Lower leg skin (tissue), 4 donors: ENCODE results near the gene SPRED3. TPM values are rescaled to one million over a fixed set of nuclear protein-coding genes. Genes with fewer than 3 reads are reported as not detected.

Experiments used
- DNase-seq, 2 donors: peaks; one replicate each; pipeline ENCODE4 v3.0.0-alpha.2; 2019; ENCODE audit warnings: low spot score in 2 of 2
- H3K4me3 ChIP-seq: fragments of 200-600 bp; sonication (generic); 2 replicates; pipeline ENCODE4 v1.5.1; 2017; ENCODE audit warnings: mild to moderate bottlenecking, low read depth; ENCODE audit not compliant: poor library complexity, severe bottlenecking
- CTCF ChIP-seq, 3 donors: fragments of 450-650 bp; IDR thresholded peaks; one replicate each; pipeline ENCODE4 v1.5.1; 2016; ENCODE audit warnings: antibody characterized with exemption in 3 of 3, mild to moderate bottlenecking in 3 of 3, moderate library complexity in 2 of 3
- POLR2A ChIP-seq, 2 donors: fragments of 450-650 bp; IDR thresholded peaks; one replicate each; pipeline ENCODE4 v1.6.1; 2016 to 2017; ENCODE audit warnings: antibody characterized with exemption in 2 of 2, mild to moderate bottlenecking in 1 of 2, moderate library complexity in 1 of 2
- WGBS, 2 donors: methylation state at CpG; one replicate each; pipeline ENCODE4 v1.1.5; 2018; 5-methylcytosine and 5-hydroxymethylcytosine counted together
- intact Hi-C: fragments of 100-400 bp; cut with DNase I; formaldehyde crosslinking; loops from one replicate; pipeline ENCODE4 v1.15.0; 2023; ENCODE audit warnings: low total_unique reads
- total RNA-seq, 4 donors: library from RNA; depleted of rRNA; stranded (reverse); fragments of >200 nt; gene quantifications; one replicate each; pipeline ENCODE4 v1.1.0, GENCODE V29; 2016

Gene SPRED3
- total RNA-seq, 4 donors from 2014 or later, result 0.34 to 1.9 (median 1.1) TPM

GRCh38 chr19:38352611-38353010 lies 35.9 kb upstream of the SPRED3 start:
- TF ChIP-seq POLR2A (IDR thresholded peaks at IDR 0.05) (no peak), CTCF (IDR thresholded peaks at IDR 0.05) (no peak)
- intact Hi-C loops, result no loop called here
- H3K4me3 ChIP-seq, result no peak overlapping the region
- WGBS, 2 donors, result 58 to 68% methylated on average over 8 of the region's 8 CpGs
- no peak for DNase-seq

- TF ChIP-seq POLR2A (IDR thresholded peaks at IDR 0.05) (no peak), CTCF (IDR thresholded peaks at IDR 0.05) (no peak)
- H3K4me3 ChIP-seq, result no peak overlapping the region
- DNase-seq, result no peak
- intact Hi-C loops, result no loop called here
- WGBS, 2 donors, result 81 to 83% methylated on average over 16 of the region's 16 CpGs
These were observed 32.5 kb upstream of the SPRED3 start for GRCh38 chr19:38355728-38356725.

- no peak for DNase-seq
- WGBS, 2 donors, result 25 to 27% methylated on average over 5 of the region's 5 CpGs
- intact Hi-C loops, result no loop called here
- no peak for TF ChIP-seq CTCF (IDR thresholded peaks at IDR 0.05)
- TF ChIP-seq POLR2A (IDR thresholded peaks at IDR 0.05), result no peak
- H3K4me3 ChIP-seq, result no peak overlapping the region
These were observed 30.4 kb upstream of the SPRED3 start for GRCh38 chr19:38358071-38358470.

GRCh38 chr19:38359242-38360021 lies 29.1 kb upstream of the SPRED3 start:
- no peak overlapping the region for H3K4me3 ChIP-seq
- TF ChIP-seq POLR2A (IDR thresholded peaks at IDR 0.05) (no peak), CTCF (IDR thresholded peaks at IDR 0.05) (no peak)
- intact Hi-C loops, result no loop called here
- DNase-seq, result no peak
- 40 to 46% methylated on average over 18 of the region's 18 CpGs for WGBS, 2 donors

GRCh38 chr19:38360351-38360750 lies 28.1 kb upstream of the SPRED3 start:
- intact Hi-C loops, result no loop called here
- H3K4me3 ChIP-seq, result no peak overlapping the region
- TF ChIP-seq POLR2A (IDR thresholded peaks at IDR 0.05) (no peak), CTCF (IDR thresholded peaks at IDR 0.05) (no peak)
- DNase-seq, result no peak
- 72% methylated on average over 8 to 9 of the region's 9 CpGs for WGBS, 2 donors
